ENCODE results near the gene LRRC28. TPM values are rescaled to one million over a fixed set of nuclear protein-coding genes. Genes with fewer than 3 reads are reported as not detected.
A peak's percentile ranks its signal among the peaks of the same experiment; 100 is the strongest.

Gene LRRC28
- polyA plus RNA-seq, 1 of the 3 experiments (the other 2 are of a cell fraction), result 15.2 TPM

GRCh38 chr15:99340347-99340746 is 89.1 kb downstream of the LRRC28 start:
- H3K36me3 ChIP-seq (replicated peaks in 1 of 2; ENCODE audit: control insufficient read depth in 1 of 2, insufficient read depth in 2 of 2, low read length in 1 of 2), result peaks cover 0 to 2% of the 10 kb centered on the region in 2 experiments
- no peak overlapping the region for H3K9ac ChIP-seq
- H3K4me1 ChIP-seq (ENCODE audit: control insufficient read depth in 1 of 2, insufficient read depth in 2 of 2, low read depth in 1 of 2, low read length in 1 of 2), result peaks cover 0 to 9% of the 10 kb centered on the region in 2 experiments; a peak in 1 of 4 replicates
- ChIA-PET CTCF (interaction anchor here (1.8 kb wide), 1 partner anchor 31 kb away, joined by 5 read pairs; no protein-coding TSS in a partner anchor), POLR2A (no interaction called here)
- TF ChIP-seq, protein P1, sequence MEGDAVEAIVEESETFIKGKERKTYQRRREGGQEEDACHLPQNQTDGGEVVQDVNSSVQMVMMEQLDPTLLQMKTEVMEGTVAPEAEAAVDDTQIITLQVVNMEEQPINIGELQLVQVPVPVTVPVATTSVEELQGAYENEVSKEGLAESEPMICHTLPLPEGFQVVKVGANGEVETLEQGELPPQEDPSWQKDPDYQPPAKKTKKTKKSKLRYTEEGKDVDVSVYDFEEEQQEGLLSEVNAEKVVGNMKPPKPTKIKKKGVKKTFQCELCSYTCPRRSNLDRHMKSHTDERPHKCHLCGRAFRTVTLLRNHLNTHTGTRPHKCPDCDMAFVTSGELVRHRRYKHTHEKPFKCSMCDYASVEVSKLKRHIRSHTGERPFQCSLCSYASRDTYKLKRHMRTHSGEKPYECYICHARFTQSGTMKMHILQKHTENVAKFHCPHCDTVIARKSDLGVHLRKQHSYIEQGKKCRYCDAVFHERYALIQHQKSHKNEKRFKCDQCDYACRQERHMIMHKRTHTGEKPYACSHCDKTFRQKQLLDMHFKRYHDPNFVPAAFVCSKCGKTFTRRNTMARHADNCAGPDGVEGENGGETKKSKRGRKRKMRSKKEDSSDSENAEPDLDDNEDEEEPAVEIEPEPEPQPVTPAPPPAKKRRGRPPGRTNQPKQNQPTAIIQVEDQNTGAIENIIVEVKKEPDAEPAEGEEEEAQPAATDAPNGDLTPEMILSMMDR (IDR thresholded peaks at IDR 0.05), result no peak
- TF ChIP-seq NRF1 (IDR thresholded peaks at IDR 0.05; ENCODE audit: low read depth, low read length) (no peak), GABPA (IDR thresholded peaks at IDR 0.05; ENCODE audit: low read depth) (no peak), RXRA (IDR thresholded peaks at IDR 0.05; ENCODE audit: borderline replicate concordance, low read depth) (no peak), GATA2 (CRISPR knock-in tag; IDR thresholded peaks at IDR 0.05) (no peak), POLR2AphosphoS5 (IDR thresholded peaks at IDR 0.05; ENCODE audit: low read depth, low read length) (no peak), ZBTB33 (IDR thresholded peaks at IDR 0.05; ENCODE audit: borderline replicate concordance, low read depth) (no peak), NFIC (IDR thresholded peaks at IDR 0.05; ENCODE audit: borderline replicate concordance) (no peak), MAX (IDR thresholded peaks at IDR 0.05; ENCODE audit: low read depth) (no peak)
- TF ChIP-seq, protein P2, sequence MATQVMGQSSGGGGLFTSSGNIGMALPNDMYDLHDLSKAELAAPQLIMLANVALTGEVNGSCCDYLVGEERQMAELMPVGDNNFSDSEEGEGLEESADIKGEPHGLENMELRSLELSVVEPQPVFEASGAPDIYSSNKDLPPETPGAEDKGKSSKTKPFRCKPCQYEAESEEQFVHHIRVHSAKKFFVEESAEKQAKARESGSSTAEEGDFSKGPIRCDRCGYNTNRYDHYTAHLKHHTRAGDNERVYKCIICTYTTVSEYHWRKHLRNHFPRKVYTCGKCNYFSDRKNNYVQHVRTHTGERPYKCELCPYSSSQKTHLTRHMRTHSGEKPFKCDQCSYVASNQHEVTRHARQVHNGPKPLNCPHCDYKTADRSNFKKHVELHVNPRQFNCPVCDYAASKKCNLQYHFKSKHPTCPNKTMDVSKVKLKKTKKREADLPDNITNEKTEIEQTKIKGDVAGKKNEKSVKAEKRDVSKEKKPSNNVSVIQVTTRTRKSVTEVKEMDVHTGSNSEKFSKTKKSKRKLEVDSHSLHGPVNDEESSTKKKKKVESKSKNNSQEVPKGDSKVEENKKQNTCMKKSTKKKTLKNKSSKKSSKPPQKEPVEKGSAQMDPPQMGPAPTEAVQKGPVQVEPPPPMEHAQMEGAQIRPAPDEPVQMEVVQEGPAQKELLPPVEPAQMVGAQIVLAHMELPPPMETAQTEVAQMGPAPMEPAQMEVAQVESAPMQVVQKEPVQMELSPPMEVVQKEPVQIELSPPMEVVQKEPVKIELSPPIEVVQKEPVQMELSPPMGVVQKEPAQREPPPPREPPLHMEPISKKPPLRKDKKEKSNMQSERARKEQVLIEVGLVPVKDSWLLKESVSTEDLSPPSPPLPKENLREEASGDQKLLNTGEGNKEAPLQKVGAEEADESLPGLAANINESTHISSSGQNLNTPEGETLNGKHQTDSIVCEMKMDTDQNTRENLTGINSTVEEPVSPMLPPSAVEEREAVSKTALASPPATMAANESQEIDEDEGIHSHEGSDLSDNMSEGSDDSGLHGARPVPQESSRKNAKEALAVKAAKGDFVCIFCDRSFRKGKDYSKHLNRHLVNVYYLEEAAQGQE (IDR thresholded peaks at IDR 0.05; ENCODE audit: low read depth, low read length), result no peak
- H3F3A ChIP-seq (replicated peaks; ENCODE audit: insufficient read depth), result peaks cover 13% of the 10 kb centered on the region
- peak overlapping the region in 1 of 2 experiments; percentile 68; a peak in 3 of 4 replicates for H3K27ac ChIP-seq (ENCODE audit: low read depth in 2 of 2, low read length in 1 of 2)
- H3K27me3 ChIP-seq (ENCODE audit: insufficient read depth), result no peaks in the 10 kb centered on the region
- peak overlapping the region; percentile 20; the same call in 1 of the 2 replicates for H3K4me2 ChIP-seq
- H3K9me3 ChIP-seq, result no peaks in the 10 kb centered on the region
- no peaks in the 10 kb centered on the region for H3K9me2 ChIP-seq
- H3K4me3 ChIP-seq (ENCODE audit: low read depth in 2 of 2, low read length in 1 of 2), result no peak overlapping the region
- no peak overlapping the region for H2AFZ ChIP-seq (ENCODE audit: low read depth)
- H4K20me1 ChIP-seq (ENCODE audit: insufficient read depth), result no peaks in the 10 kb centered on the region
- no peaks in the 10 kb centered on the region for H3K79me2 ChIP-seq (ENCODE audit: insufficient read depth)
- no peak for DNase-seq
- WGBS (ENCODE audit: low lambda C conversion rate), result 89% methylated on average over 3 of the region's 3 CpGs
